Measurements from ENCODE around the gene MS4A4A. TPM values are rescaled to one million over a fixed set of nuclear protein-coding genes. Genes with fewer than 3 reads are reported as not detected.

Gene MS4A4A
- 0.20 and 1.4 TPM in 2 replicates for total RNA-seq

DNA sequence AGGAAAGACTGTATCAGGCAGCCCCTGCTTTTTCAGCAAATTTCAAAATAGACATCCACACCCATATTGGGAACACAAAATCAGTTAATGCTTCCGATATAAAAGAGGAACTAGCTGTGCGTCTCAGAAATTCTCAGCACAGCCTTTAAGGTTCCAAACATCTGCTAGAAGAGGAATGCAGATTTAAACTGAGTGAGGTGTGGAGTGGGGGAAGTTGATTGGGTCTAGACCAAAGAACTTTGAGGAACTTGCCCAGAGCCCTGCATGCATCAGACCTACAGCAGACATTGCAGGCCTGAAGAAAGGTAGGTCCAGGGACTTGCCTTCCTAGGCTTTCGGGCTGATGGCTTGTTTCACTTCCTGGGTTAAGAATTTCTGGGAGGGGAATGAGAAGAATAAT lies at the start of gene MS4A4A:
Gene MS4A4A, plus strand, starts transcription at position 255 of the 400 bp plus-strand sequence. Its CDS starts 10 bp downstream, at position 265.
- ATAC-seq (ENCODE audit: low read depth) (peak; percentile 99), DNase-seq (no peak)
- peaks cover 24% of the 10 kb centered on the region for H3K4me1 Mint-ChIP-seq
- no peaks in the 10 kb centered on the region for H3K27me3 Mint-ChIP-seq
- CTCF ChIA-PET, result interaction anchor here (0.8 to 1.1 kb wide), 4 partner anchors 11 to 27 kb away, joined by 3 to 6 read pairs (median 4); no protein-coding TSS in a partner anchor
- peak within 1 kb of the TSS; percentile 42 for H3K4me3 Mint-ChIP-seq
- peaks cover 2% of the 10 kb centered on the region for H3K9me3 Mint-ChIP-seq
- no peaks in the 10 kb centered on the region for H3K36me3 Mint-ChIP-seq (ENCODE audit: low read depth)
- TF ChIP-seq, protein P1, sequence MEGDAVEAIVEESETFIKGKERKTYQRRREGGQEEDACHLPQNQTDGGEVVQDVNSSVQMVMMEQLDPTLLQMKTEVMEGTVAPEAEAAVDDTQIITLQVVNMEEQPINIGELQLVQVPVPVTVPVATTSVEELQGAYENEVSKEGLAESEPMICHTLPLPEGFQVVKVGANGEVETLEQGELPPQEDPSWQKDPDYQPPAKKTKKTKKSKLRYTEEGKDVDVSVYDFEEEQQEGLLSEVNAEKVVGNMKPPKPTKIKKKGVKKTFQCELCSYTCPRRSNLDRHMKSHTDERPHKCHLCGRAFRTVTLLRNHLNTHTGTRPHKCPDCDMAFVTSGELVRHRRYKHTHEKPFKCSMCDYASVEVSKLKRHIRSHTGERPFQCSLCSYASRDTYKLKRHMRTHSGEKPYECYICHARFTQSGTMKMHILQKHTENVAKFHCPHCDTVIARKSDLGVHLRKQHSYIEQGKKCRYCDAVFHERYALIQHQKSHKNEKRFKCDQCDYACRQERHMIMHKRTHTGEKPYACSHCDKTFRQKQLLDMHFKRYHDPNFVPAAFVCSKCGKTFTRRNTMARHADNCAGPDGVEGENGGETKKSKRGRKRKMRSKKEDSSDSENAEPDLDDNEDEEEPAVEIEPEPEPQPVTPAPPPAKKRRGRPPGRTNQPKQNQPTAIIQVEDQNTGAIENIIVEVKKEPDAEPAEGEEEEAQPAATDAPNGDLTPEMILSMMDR (IDR thresholded peaks at IDR 0.05), result no peak
- intact Hi-C loops (cut with micrococcal nuclease), result no loop called here
- POLR2A ChIA-PET, result no interaction called here
- H3K27ac Mint-ChIP-seq, result peak within 1 kb of the TSS; percentile 78

DNA sequence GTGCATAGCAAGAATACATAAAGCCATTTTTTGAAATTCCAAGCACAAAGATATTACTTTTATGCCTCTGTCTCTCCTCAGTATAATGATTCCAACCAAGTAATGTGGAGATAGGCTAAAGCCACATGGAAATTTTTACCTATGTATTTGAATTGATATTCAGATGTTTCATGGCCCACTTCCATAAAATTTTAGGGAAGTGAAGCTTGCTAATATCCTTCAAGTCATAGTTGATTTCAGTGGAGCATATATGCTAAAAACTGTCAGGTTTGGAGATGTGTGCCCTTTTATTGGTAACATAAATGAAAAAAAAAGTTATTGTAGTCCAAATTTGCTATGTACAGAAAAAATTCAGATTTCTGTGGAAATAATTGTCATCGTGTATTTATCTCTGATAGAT lies 49.8 kb upstream of the MS4A4A start:
- Mint-ChIP-seq H3K27ac (no peak overlapping the region), H3K4me1 (no peaks in the 10 kb centered on the region), H3K4me3 (no peak overlapping the region), H3K9me3 (no peaks in the 10 kb centered on the region), H3K27me3 (no peaks in the 10 kb centered on the region), H3K36me3 (ENCODE audit: low read depth) (no peaks in the 10 kb centered on the region)
- ChIA-PET CTCF (interaction anchor here (1.1 kb wide), 1 partner anchor 34 kb away, joined by 3 read pairs; no protein-coding TSS in a partner anchor), POLR2A (no interaction called here)
- DNase-seq (no peak), ATAC-seq (ENCODE audit: low read depth) (no peak)
- intact Hi-C loops (cut with micrococcal nuclease), result no loop called here
- TF ChIP-seq, protein P1 (IDR thresholded peaks at IDR 0.05), result no peak

- TF ChIP-seq, protein P1 (IDR thresholded peaks at IDR 0.05), result no peak
- no peak for ATAC-seq (ENCODE audit: low read depth)
- no peaks in the 10 kb centered on the region for H3K36me3 Mint-ChIP-seq (ENCODE audit: low read depth)
- no peak for DNase-seq
- no peaks in the 10 kb centered on the region for H3K4me1 Mint-ChIP-seq
- ChIA-PET CTCF (no interaction called here), POLR2A (no interaction called here)
- H3K27ac Mint-ChIP-seq, result no peak overlapping the region
- H3K27me3 Mint-ChIP-seq, result peaks cover 6% of the 10 kb centered on the region
- no peaks in the 10 kb centered on the region for H3K9me3 Mint-ChIP-seq
- no peak overlapping the region for H3K4me3 Mint-ChIP-seq
- intact Hi-C loops (cut with micrococcal nuclease), result no loop called here
These were observed 45.1 kb upstream of the MS4A4A start for GRCh38 chr11:60235321-60235720.

DNA sequence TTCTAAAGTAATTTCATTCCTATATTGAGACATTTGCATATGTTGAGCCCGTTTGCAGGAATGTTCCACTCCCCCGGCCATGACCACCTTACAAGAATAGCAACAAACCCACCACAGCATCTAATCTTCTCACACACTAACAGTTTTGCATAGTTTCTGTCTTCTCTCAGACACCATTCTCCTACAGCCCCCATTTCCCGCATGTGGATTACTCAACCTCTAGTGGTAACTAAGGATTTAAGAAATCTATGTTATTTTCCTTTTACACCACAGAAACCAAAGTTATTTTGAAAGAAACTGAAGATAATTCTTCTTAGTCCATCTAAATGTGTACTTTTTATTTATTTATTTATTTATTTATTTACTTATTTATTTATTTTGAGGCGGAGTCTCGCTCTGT lies 39.8 kb upstream of the MS4A4A start:
- Mint-ChIP-seq H3K4me1 (peaks cover 9% of the 10 kb centered on the region), H3K27me3 (peaks cover 6% of the 10 kb centered on the region), H3K36me3 (ENCODE audit: low read depth) (no peaks in the 10 kb centered on the region), H3K9me3 (no peaks in the 10 kb centered on the region), H3K27ac (no peak overlapping the region), H3K4me3 (no peak overlapping the region)
- TF ChIP-seq, protein P1 (IDR thresholded peaks at IDR 0.05), result no peak
- ChIA-PET CTCF (no interaction called here), POLR2A (no interaction called here)
- no peak for ATAC-seq (ENCODE audit: low read depth)
- intact Hi-C loops (cut with micrococcal nuclease), result no loop called here
- no peak for DNase-seq

DNA sequence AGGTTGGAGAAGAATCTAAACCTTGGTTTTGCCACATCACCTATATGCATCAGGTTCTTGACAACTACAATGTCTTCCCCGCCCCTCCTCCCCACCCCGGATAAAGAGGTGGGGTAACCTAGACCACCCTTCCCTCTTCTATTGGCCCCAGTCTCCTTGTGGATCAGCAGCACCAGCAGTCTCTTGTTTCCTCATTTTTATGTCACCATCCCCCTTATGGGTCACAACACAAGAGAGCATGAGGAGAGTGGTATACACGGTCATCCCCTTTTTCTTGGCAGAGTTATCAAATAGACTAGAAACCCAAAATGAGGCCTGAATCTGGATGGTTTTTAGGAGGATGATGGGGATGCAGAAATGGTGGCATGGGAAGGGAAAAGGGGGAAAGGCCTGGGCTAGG lies 38.7 kb upstream of the MS4A4A start:
- no peak for ATAC-seq (ENCODE audit: low read depth)
- Mint-ChIP-seq H3K36me3 (ENCODE audit: low read depth) (no peaks in the 10 kb centered on the region), H3K4me3 (no peak overlapping the region), H3K4me1 (peaks cover 9% of the 10 kb centered on the region), H3K27me3 (peaks cover 6% of the 10 kb centered on the region), H3K9me3 (no peaks in the 10 kb centered on the region), H3K27ac (no peak overlapping the region)
- TF ChIP-seq, protein P1 (IDR thresholded peaks at IDR 0.05), result no peak
- DNase-seq, result no peak
- intact Hi-C loops (cut with micrococcal nuclease), result no loop called here
- ChIA-PET CTCF (no interaction called here), POLR2A (no interaction called here)

All from activated B cell treated with CpG ODN at 0.5 μM for 24 hours (primary cell).